B cell (primary cell): ENCODE results near the gene LSM7. TPM values are rescaled to one million over a fixed set of nuclear protein-coding genes. Genes with fewer than 3 reads are reported as not detected.

ENCODE experiments used
- ATAC-seq: fragments of 200-7000 bp; cut with Tn5 transposase; one replicate; pipeline ENCODE4 v1.10.0; 2021; ENCODE audit warnings: low read depth, mild to moderate bottlenecking, moderate number of reproducible peaks, moderate library complexity
- CTCF ChIA-PET: fragments of 350-600 bp; sonication (Branson Sonifier 250); formaldehyde crosslinking; loops from one replicate; lab custom pipeline; 2021; ENCODE audit warnings: antibody characterized with exemption, inconsistent platforms; lab: Charles Lee
- POLR2A ChIA-PET: fragments of 350-600 bp; sonication (Branson Sonifier 250); formaldehyde crosslinking; loops from one replicate; lab custom pipeline; 2021; ENCODE audit warnings: antibody characterized with exemption; lab: Charles Lee
- DNase-seq: peaks from one replicate; pipeline ENCODE4 v3.0.0; 2013
- H2AFZ ChIP-seq: 2 replicates; pipeline ENCODE4 v1.6.1; 2012; ENCODE audit warnings: mild to moderate bottlenecking, low read depth, low read length; ENCODE audit not compliant: insufficient read depth, poor library complexity, severe bottlenecking
- H3K27ac ChIP-seq, 2 donors: 1 replicate in 1 of 2; 2 replicates in 1 of 2; pipeline ENCODE4 v1.5.1; 2012 to 2013; ENCODE audit warnings: low read length in 2 of 2, mild to moderate bottlenecking in 2 of 2, moderate library complexity in 1 of 2
- H3K27me3 ChIP-seq, 4 experiments: fragments of 200-600 bp in 1 of 4; sonication (generic) in 1 of 4; replicated peaks in 1 of 4; 1 replicate in 2 of 4; 2 replicates in 2 of 4; pipeline versions ENCODE4 v1.6.1 to v1.7.0; 2013 to 2016; ENCODE audit warnings: low read length in 3 of 4, mild to moderate bottlenecking in 2 of 4, mixed read lengths in 1 of 4, moderate library complexity in 1 of 4; ENCODE audit not compliant: insufficient read depth in 4 of 4, control insufficient read depth in 3 of 4; ENCODE audit errors: control extremely low read depth in 1 of 4
- H3K36me3 ChIP-seq, 2 experiments: replicated peaks in 1 of 2; 1 replicate in 1 of 2; 2 replicates in 1 of 2; pipeline versions ENCODE4 v1.6.1 to v1.7.1; 2013; ENCODE audit warnings: low read length in 1 of 2; ENCODE audit not compliant: insufficient read depth in 2 of 2, control insufficient read depth in 1 of 2; ENCODE audit errors: control extremely low read depth in 1 of 2, extremely low read depth in 1 of 2
- H3K4me1 ChIP-seq, 2 donors: fragments of 200-600 bp in 1 of 2; sonication (generic) in 1 of 2; 1 replicate in 1 of 2; 2 replicates in 1 of 2; pipeline versions ENCODE4 v1.5.1 to v1.6.1; 2013 to 2017; ENCODE audit warnings: low read length in 2 of 2; ENCODE audit not compliant: control insufficient read depth in 2 of 2, insufficient read depth in 2 of 2
- H3K4me2 ChIP-seq: replicated peaks from 2 replicates; pipeline ENCODE3; 2012; ENCODE audit warnings: mild to moderate bottlenecking, low read depth, low read length; ENCODE audit not compliant: poor library complexity, severe bottlenecking
- H3K4me3 ChIP-seq, 5 experiments: fragments of 200-600 bp in 1 of 5; sonication (generic) in 1 of 5; 1 replicate in 3 of 5; 2 replicates in 2 of 5; pipeline versions ENCODE4 v1.5.1 to v1.7.0; 2011 to 2016; ENCODE audit warnings: low read length in 4 of 5, mild to moderate bottlenecking in 4 of 5, low read depth in 2 of 5, control low read depth in 1 of 5, moderate library complexity in 1 of 5; ENCODE audit not compliant: insufficient read depth in 1 of 5; ENCODE audit errors: control extremely low read depth in 1 of 5, extremely low read depth in 1 of 5
- H3K79me2 ChIP-seq: fragments of 200-600 bp; sonication (generic); one replicate; pipeline ENCODE4 v1.6.0; 2016; ENCODE audit warnings: low read length; ENCODE audit not compliant: control insufficient read depth, insufficient read depth
- H3K9ac ChIP-seq: fragments of 200-600 bp; sonication (generic); 2 replicates; pipeline ENCODE4 v1.6.1; 2017; ENCODE audit warnings: mild to moderate bottlenecking, low read length, moderate library complexity
- H3K9me3 ChIP-seq, 3 donors: one replicate each; pipeline versions ENCODE4 v1.6.1 to v1.7.1; 2013; ENCODE audit warnings: low read length in 2 of 3; ENCODE audit not compliant: control insufficient read depth in 2 of 3, insufficient read depth in 1 of 3; ENCODE audit errors: control extremely low read depth in 1 of 3
- H4K20me1 ChIP-seq: 2 replicates; pipeline ENCODE4 v1.6.0; 2012; ENCODE audit warnings: mild to moderate bottlenecking, low read length; ENCODE audit not compliant: insufficient read depth, control insufficient read depth, poor library complexity, severe bottlenecking
- H3K27ac Mint-ChIP-seq: one replicate; pipeline ENCODE4 v1.8.0; 2021; ENCODE audit warnings: mixed read lengths
- H3K27me3 Mint-ChIP-seq: one replicate; pipeline ENCODE4 v1.8.0; 2021; ENCODE audit warnings: mixed read lengths
- H3K4me1 Mint-ChIP-seq: one replicate; pipeline ENCODE4 v1.8.0; 2021; ENCODE audit warnings: mixed read lengths
- H3K4me3 Mint-ChIP-seq: one replicate; pipeline ENCODE4 v1.8.0; 2021; ENCODE audit warnings: mixed read lengths
- H3K9me3 Mint-ChIP-seq: one replicate; pipeline ENCODE4 v1.8.0; 2022; ENCODE audit warnings: mixed read lengths; ENCODE audit not compliant: insufficient read depth
- CTCF ChIP-seq: fragments of 200-600 bp; IDR thresholded peaks from one replicate; pipeline ENCODE4 v1.8.0; 2022; ENCODE audit warnings: antibody characterized with exemption, mild to moderate bottlenecking
- EZH2 ChIP-seq: IDR thresholded peaks from 2 replicates; pipeline ENCODE4 v1.6.1; 2012; ENCODE audit warnings: borderline replicate concordance, low read depth, mild to moderate bottlenecking, moderate library complexity, low read length; ENCODE audit not compliant: insufficient read depth, poor library complexity, severe bottlenecking
- WGBS: methylation state at CpG from one replicate; pipeline ENCODE4 v1.1.5; 2013; ENCODE audit warnings: missing lambda C conversion rate; ENCODE audit not compliant: insufficient coverage; 5-methylcytosine and 5-hydroxymethylcytosine counted together
- intact Hi-C: fragments of 100-400 bp; cut with micrococcal nuclease; formaldehyde crosslinking; loops from one replicate; pipeline ENCODE4 v1.10.0; 2022
- polyA plus RNA-seq: library from polyadenylated mRNA; depleted of rRNA; stranded (reverse); fragments of >200 nt; gene quantifications from 2 replicates; pipeline ENCODE4 v1.2.3, GENCODE V29; 2012
- total RNA-seq, 2 donors: library from RNA; stranded (reverse); fragments of 120-200 nt in 1 of 2; gene quantifications; 1 replicate in 1 of 2; 2 replicates in 1 of 2; pipeline versions ENCODE4 v1.2.3 to v1.2.4, GENCODE V29; 2013 to 2022

LSM7 gene
- total and polyA plus RNA-seq, 2 donors (not counting 1 experiment from before 2014, with no cell fraction given): 201 to 820 TPM

DNA sequence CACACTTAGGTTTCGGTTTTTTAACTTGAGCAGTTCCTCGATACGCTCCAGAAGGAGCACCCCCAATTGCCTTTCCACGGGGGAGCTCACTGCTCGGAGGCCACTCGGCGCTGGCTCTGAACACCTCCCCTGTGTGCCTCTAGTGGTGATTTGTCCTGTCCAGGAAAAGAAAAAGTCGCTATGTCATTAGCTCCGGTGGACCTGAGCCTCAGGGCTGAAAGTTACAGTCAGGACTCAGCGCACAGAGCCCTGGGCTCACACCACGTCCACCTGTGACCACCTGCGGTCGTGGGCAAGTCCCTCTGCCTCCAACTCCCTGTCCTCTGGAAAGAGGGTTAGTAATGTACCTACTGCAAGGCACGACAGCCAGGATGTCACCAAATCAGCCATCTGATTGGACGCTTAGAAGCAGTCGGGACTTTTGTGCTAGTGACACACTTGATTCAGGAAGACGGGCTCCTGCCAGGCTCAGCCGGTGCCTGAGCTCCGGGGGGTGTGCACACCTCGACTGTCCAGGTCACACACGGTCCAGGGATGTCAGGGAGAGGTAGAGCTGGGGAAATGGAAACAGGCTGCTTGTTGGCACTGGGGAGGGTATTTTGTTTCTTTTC is 27.8 kb upstream of the LSM7 start:
- H3K4me3 Mint-ChIP-seq: no peak overlapping the region

More for the DNA sequence above, 27.8 kb upstream of the LSM7 start:
- peaks cover 6% of the 10 kb centered on the region in 2 donors for H3K4me1 ChIP-seq
- no peak overlapping the region for H3K4me2 ChIP-seq
- H3K9ac ChIP-seq: no peak overlapping the region
- no peak for ATAC-seq
- no peaks in the 10 kb centered on the region for H3K9me3 Mint-ChIP-seq
- H3K36me3 ChIP-seq: peaks cover 0 to 21% of the 10 kb centered on the region in 2 experiments
- H3K27me3 ChIP-seq: peaks cover 0 to 8% (median 4%) of the 10 kb centered on the region in 4 experiments
- ChIA-PET CTCF (no interaction called here), POLR2A (interaction anchor here (0.6 kb wide), 1 partner anchor 27 kb away, joined by 3 read pairs; no protein-coding TSS in a partner anchor)
- no peak overlapping the region for H3K27ac ChIP-seq
- H3K4me3 ChIP-seq: no peak overlapping the region
- peaks cover 6% of the 10 kb centered on the region for H3K79me2 ChIP-seq
- WGBS: 93% methylated on average over 20 of the region's 21 CpGs
- H4K20me1 ChIP-seq: peaks cover 9% of the 10 kb centered on the region
- H3K9me3 ChIP-seq: no peaks in the 10 kb centered on the region
- no peak overlapping the region for H2AFZ ChIP-seq
- TF ChIP-seq EZH2 (no peak), CTCF (no peak)
- intact Hi-C loops: no loop called here
- H3K27ac Mint-ChIP-seq: no peak overlapping the region
- H3K27me3 Mint-ChIP-seq: peaks cover 6% of the 10 kb centered on the region
- no peak for DNase-seq
- peaks cover 5% of the 10 kb centered on the region for H3K4me1 Mint-ChIP-seq
